Neural crest cell (in vitro differentiated cells): ENCODE measurements around the gene CC2D1B. TPM values are rescaled to one million over a fixed set of nuclear protein-coding genes. Genes with fewer than 3 reads are reported as not detected.
A peak's percentile ranks its signal among the peaks of the same experiment; 100 is the strongest.

Experiments used
- DNase-seq: peaks from one replicate; pipeline ENCODE4 v3.0.0; 2021; ENCODE audit warnings: low read depth, mixed read lengths, low spot score
- H3K27ac Mint-ChIP-seq: one replicate; pipeline ENCODE4 v1.8.0; 2021; ENCODE audit warnings: mild to moderate bottlenecking, mixed read lengths; ENCODE audit not compliant: unreplicated experiment
- H3K27me3 Mint-ChIP-seq: 2 replicates; pipeline ENCODE4 v1.8.0; 2021; ENCODE audit warnings: low read depth, mild to moderate bottlenecking, mixed read lengths
- H3K36me3 Mint-ChIP-seq: 2 replicates; pipeline ENCODE4 v1.8.0; 2021; ENCODE audit warnings: low read depth, mild to moderate bottlenecking, mixed read lengths
- H3K4me1 Mint-ChIP-seq: 2 replicates; pipeline ENCODE4 v1.8.0; 2021; ENCODE audit warnings: mixed read lengths
- H3K4me3 Mint-ChIP-seq: one replicate; pipeline ENCODE4 v1.8.0; 2021; ENCODE audit warnings: mild to moderate bottlenecking, mixed read lengths
- H3K9me3 Mint-ChIP-seq: 2 replicates; pipeline ENCODE4 v1.8.0; 2021; ENCODE audit warnings: mixed read lengths
- CTCF ChIP-seq: fragments of 200-600 bp; sonication (generic); conservative IDR thresholded peaks from 2 replicates; pipeline ENCODE4 v1.5.0; 2021; ENCODE audit warnings: antibody characterized with exemption, mild to moderate bottlenecking
- total RNA-seq: library from RNA; stranded (reverse); gene quantifications from 2 replicates; pipeline ENCODE4 v1.2.1, GENCODE V29; 2021

CC2D1B gene
- total RNA-seq, 1 donor from 2014 or later: 34.5 TPM

- DNase-seq: peak; percentile 96
- Mint-ChIP-seq H3K4me3 (peak within 1 kb of the TSS; percentile 100), H3K27me3 (no peaks in the 10 kb centered on the region), H3K9me3 (no peaks in the 10 kb centered on the region), H3K36me3 (peaks cover 20% of the 10 kb centered on the region), H3K27ac (peak within 1 kb of the TSS; percentile 100), H3K4me1 (peaks cover 39% of the 10 kb centered on the region)
- peak; percentile 69 for TF ChIP-seq CTCF
Measured at GRCh38 chr1:52404116-52404974, 38.3 kb upstream of the CC2D1B start, which contains the start of the genes ORC1 and PRPF38A. Gene ORC1 (minus strand): TSS chr1:52404423. CDS start chr1:52402223, 2,200 bp downstream. Gene PRPF38A (plus strand): TSS chr1:52404602. CDS start chr1:52404750, 148 bp downstream.

GRCh38 chr1:52403566-52404115 is 37.6 kb upstream of the CC2D1B start:
- no peaks in the 10 kb centered on the region for H3K9me3 Mint-ChIP-seq
- no peak for TF ChIP-seq CTCF
- H3K4me3 Mint-ChIP-seq: peak overlapping the region; percentile 100
- no peaks in the 10 kb centered on the region for H3K27me3 Mint-ChIP-seq
- peaks cover 15% of the 10 kb centered on the region for H3K36me3 Mint-ChIP-seq
- no peak for DNase-seq
- H3K27ac Mint-ChIP-seq: peak overlapping the region; percentile 100
- H3K4me1 Mint-ChIP-seq: peaks cover 39% of the 10 kb centered on the region

- no peaks in the 10 kb centered on the region for H3K9me3 Mint-ChIP-seq
- no peak overlapping the region for H3K27ac Mint-ChIP-seq
- peaks cover 39% of the 10 kb centered on the region for H3K4me1 Mint-ChIP-seq
- no peaks in the 10 kb centered on the region for H3K27me3 Mint-ChIP-seq
- no peak for DNase-seq
- H3K36me3 Mint-ChIP-seq: peaks cover 13% of the 10 kb centered on the region
- no peak for TF ChIP-seq CTCF
- H3K4me3 Mint-ChIP-seq: peak overlapping the region; percentile 100
Measured at GRCh38 chr1:52402860-52403240, 36.8 kb upstream of the CC2D1B start.

GRCh38 chr1:52400131-52400530 is 34.1 kb upstream of the CC2D1B start:
- H3K4me3 Mint-ChIP-seq: peak overlapping the region; percentile 18
- no peaks in the 10 kb centered on the region for H3K27me3 Mint-ChIP-seq
- no peak for DNase-seq
- H3K9me3 Mint-ChIP-seq: no peaks in the 10 kb centered on the region
- no peak for TF ChIP-seq CTCF
- no peak overlapping the region for H3K27ac Mint-ChIP-seq
- peaks cover 28% of the 10 kb centered on the region for H3K4me1 Mint-ChIP-seq
- H3K36me3 Mint-ChIP-seq: peaks cover 16% of the 10 kb centered on the region

GRCh38 chr1:52399629-52400028 is 33.6 kb upstream of the CC2D1B start:
- no peaks in the 10 kb centered on the region for H3K27me3 Mint-ChIP-seq
- H3K4me1 Mint-ChIP-seq: peaks cover 24% of the 10 kb centered on the region
- TF ChIP-seq CTCF: no peak
- DNase-seq: no peak
- H3K4me3 Mint-ChIP-seq: peak overlapping the region; percentile 18
- no peak overlapping the region for H3K27ac Mint-ChIP-seq
- H3K9me3 Mint-ChIP-seq: no peaks in the 10 kb centered on the region
- peaks cover 19% of the 10 kb centered on the region for H3K36me3 Mint-ChIP-seq
